HG02884 (cell line): ENCODE measurements around the gene DAPK1.

Experiments used
- ATAC-seq: cut with Tn5 transposase; IDR thresholded peaks from one replicate; pipeline ENCODE4 v1.9.1; 2021; ENCODE audit warnings: mild to moderate bottlenecking, moderate library complexity; ENCODE audit not compliant: unreplicated experiment

DAPK1 gene

DNA sequence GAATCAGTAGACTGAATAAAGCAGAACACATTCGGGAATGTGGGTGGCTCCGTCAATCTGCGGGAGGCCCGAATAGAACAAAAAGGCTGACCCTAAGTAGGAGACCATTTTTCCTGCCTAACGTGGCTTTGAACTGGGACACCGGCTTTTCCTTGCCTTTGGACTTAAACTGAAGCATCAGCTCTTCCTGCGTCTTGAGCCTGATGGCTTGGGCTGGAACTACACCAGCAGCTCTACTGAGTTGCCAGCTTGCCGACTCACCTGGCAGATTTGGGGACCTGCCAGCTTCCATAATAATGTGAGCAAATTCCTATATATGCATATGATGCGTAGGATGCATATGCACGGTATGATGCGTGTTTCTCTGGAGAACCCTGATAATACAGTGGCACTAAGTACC lies 111.3 kb downstream of the DAPK1 start:
- no peak for ATAC-seq

DNA sequence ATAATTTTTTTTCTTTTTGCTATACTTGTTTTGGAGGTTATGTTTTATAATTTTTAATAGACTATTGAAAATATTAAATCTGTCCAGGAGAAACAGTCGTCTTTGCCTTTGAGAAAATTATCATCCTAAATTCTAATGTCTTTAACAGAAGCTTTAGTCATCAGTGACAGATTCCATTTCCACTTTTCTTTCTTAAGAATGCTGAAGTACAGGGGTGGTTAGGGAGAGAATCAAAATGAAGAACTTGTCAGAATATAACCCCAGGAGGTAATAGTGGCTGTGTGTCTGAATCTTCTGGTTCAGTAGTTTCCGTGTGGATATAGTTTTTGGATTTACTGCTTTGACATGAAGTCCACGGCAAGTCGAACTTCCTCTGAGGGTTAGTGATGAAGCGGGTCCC lies 111.8 kb downstream of the DAPK1 start:
- no peak for ATAC-seq

DNA sequence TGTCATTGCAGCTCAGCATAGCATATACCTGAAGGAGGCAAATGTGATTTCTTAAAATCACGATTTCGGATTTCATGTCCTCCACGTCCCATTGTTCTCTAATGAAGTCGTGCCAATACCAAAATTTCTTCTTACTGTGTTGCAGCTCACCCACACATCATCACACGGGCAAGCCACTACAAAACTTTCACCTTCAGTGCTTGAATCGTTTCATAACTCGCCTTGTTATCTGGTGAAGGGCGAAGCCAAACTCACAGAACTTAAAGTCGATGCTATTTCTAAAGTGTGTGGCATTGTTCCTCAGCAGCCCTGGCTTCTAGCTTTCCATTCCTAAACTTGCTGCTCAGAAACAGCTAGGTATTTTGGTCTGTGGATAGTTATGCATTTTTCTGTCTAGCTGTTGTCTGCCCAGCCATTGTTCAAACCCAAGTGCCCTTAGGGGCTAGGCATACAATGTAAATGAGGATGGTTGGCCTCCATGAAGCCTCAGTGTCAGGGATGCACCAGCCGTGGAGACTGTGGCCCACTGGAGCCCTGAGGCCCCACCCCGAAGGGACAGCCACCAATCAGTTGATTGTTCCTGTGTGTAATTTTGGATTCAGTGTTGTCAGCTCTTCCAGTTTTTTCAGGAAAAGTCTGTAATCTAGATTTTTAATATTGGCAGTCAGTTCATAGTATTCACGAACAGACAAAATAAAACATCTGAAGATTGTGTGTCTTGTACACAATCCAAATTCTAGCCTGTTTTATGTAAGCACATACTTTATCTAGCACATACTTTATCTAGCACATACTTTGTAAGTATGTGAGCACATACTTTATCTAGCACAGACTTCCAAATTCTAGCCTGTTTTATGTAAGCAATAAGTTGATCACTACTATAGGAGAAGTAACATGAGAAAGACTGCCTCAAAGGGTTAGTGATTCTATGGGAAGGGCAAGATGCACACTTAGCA lies 112.8 kb downstream of the DAPK1 start:
- no peak for ATAC-seq

DNA sequence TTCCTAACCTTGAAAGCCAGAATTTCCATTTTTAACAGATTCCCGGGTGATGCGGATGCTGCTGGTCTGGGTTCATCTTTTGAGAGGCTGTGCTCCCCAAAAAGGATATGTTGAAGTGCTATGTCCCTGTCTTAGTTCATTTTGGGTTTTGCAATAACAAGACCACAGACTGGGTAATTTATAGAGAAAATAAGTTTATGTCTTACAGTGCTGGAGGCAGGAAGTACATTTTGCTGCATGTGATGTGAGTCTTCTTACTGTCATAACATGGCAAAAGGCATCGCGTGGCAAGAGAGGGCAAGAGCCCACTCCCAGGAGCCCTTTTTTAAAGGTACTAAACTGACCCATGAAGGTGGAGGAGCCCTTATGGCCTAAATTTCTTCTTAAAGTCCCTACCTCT lies 114.1 kb downstream of the DAPK1 start:
- no peak for ATAC-seq

DNA sequence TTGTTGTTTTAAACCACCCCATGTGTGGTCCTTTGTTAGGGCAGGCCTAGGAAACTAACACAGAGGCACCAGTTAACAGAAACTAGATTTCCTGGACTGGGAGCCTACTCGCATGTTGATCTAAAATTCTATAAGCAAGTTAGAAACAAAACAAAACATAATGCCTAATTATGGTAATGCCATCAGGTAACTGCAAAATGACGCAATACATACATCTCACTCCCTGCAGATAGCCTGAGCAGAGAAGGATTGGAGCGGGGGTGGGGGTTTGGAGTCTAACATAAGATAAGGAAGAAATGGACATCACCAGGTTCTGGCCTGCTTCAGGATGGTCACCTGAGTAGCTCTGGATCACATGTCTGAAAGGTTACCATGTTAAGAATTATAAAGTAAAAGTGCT lies 114.9 kb downstream of the DAPK1 start:
- no peak for ATAC-seq

DNA sequence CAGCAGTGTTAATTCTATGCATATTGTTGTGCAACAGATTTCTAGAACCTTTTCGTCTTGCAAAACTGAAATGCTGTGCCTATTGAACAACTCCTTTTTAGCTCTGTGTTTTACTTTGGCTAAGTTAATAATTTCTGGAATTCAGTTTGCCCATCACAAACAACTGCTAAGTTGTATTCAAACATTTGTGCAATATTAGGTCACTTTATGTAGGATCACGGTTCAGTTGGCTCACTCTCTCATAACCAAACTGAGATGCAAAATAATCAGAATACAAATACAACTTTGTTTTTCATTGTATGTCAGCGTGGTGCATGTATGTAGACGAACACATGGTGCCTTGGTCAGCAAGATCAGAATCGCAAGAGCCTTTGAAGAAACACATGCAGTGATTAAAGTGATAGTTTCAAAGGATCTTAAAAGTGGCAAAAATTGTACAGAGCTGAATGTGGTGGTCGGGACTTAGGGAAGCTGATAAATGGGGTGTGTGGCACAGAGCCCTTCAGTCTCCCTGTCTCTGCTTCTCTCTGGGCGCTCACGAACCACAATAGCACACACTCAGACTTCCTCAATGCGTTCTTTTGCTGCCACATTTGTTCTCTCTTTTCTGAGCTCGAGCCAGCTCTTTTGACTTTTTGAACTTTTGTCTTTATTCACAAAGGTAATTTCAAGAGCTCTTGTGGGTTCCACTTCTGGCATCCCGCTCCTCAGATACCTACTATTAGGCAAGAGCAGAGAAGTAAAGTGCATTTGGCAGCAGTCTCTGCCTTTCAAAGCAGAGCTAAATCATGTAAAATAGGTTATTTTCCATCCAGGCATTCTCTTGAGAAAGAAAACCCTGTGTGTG lies 115.8 kb downstream of the DAPK1 start:
- no peak for ATAC-seq

DNA sequence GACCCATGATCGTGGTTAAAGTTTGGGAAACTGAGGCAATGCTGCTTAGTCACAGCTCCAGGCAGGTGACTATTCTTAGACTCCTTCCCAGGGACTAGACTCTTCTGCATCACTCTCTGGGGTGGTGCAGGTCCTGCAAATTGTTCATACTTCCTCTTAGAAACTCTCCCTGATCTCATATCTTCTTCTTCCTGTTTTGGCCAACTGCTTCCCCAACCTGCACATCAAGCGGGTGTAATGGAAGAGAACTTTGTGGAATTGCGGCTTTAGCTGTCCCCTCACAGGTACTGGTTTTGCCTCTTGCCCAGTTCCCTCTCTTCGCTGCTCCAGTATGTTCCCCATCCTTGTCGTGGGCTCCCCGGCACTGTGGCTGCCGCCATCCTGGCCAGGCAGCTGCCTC lies 116.7 kb downstream of the DAPK1 start:
- ATAC-seq: no peak

DNA sequence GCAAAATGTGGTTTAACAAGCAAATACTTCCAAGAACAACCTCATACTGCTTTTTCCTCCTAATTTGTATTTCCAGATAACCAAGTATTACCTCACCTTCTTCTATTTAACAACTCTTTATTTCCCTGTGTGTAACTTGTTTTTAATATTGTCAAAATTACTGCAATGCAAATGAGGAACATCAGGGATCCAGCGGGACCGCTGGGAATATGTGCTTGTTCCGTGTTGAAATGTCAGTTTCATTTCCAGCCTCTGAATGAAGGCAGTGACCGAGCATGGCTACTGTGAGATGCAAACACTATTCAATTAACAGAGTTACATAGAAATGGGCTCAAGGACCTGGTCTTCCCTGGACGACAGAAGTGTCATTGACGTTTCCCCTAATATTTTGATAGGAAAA lies 117.5 kb downstream of the DAPK1 start:
- no peak for ATAC-seq

DNA sequence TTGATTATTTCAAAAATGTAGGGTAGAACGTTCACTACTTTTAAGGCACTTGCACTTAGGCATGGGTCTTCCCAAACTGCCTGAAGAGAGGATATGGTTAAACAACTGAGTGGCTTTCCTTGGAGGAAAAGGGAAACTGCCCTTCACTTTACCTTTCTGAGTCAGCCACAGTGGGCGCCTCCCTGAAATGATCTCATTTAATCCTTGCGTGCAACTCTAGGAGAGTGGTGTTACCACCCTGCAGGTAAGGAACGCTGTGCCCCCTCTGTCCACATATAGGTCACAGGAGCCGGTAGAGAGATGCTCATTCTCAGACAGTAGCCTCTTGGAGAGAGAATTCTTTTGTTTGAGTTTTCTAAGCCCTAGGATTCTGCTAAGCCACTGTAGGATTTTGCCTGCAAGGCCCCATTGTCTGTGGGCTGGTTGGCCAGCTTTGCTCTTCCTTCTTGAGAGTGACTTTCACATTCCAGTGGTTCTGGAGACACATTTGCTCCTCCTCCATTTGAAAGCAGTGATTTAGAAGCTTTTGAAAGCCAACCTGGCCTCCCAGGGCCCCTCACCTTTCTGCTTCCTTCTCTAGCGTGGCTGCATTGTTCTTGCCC lies 118.0 kb downstream of the DAPK1 start:
- no peak for ATAC-seq

DNA sequence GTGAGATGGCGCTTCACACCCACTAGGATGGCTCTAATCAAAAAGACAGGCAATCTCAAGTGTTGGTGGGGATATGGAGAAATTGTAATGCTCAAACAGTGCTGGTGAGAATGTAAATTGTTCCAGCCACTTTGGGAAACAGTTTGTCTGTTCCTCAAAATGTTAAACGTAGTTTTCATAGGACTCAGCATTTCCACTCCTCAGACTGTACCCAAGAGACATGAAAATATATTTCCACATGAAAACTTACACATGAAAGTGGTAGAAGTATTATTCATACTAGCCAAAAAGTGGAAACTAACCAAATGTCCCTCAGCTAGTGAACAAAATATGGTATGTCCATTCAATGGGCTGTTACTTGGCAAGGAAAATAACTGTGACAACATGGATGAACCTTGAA lies 120.6 kb downstream of the DAPK1 start:
- no peak for ATAC-seq

DNA sequence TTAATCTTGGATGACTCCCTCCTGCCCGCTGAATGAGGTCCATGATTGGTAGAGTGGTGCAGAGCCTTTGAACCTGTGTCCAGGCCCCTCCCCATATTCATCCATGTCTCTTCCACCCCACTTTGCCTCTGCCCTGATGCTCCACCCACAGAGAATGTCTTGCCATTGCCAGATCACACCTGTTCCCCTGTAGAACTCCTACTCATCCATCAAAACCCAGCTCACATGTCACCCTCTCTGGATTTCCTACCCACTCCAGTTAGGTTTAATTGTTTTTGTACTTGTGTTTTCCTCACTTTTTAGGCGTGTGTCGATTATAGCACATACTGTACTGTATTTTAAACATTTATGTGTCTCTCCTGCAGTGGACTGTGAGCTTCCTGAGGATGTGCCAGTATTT lies 121.3 kb downstream of the DAPK1 start:
- no peak for ATAC-seq

DNA sequence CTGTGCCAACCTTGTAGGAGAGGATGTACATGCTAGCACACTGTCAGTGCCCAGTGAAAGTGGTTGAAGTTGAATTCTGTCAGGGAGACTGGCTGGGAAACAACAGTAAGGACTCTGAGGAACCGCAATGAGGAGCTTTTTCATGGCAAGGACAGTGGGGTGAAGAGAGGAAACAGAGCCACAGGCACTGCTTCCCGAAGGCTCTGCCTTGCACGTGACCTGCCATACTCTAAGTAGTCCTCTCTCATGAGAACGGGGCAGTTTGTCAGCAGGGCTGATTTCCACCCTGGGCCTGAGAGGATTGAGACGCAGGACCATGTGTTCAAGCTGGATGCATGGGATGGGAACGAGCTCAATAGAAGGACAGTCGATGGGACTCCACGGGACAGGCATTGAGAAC lies 121.7 kb downstream of the DAPK1 start:
- no peak for ATAC-seq

DNA sequence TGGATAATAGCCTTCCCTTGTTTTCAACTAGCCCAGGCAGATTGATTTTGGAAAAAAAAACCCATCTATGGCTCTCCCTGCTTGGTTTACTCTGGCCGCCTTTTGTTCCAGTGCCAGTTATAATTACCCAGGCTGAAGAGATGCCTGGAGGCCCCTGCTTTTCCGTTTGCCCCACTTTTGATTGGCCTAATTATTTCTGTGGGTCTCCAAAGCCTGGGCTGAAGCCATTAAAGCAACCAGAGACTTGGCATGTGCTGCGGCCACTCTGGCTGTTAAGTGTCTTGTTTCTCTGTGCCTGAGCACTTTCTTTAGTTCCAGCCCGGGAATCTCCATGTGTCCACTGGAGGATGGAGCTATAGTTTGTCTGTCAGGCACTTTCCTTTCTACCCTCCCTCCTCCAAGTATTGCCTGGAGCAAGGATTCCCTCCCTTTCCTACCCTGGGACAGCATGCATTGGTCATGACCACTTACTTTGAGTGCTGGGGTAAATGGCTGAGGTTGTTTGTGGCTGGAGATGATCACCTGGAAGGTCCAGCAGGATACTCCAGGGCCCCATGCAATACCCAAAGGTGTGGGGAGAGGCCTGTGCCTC lies 123.2 kb downstream of the DAPK1 start:
- no peak for ATAC-seq

DNA sequence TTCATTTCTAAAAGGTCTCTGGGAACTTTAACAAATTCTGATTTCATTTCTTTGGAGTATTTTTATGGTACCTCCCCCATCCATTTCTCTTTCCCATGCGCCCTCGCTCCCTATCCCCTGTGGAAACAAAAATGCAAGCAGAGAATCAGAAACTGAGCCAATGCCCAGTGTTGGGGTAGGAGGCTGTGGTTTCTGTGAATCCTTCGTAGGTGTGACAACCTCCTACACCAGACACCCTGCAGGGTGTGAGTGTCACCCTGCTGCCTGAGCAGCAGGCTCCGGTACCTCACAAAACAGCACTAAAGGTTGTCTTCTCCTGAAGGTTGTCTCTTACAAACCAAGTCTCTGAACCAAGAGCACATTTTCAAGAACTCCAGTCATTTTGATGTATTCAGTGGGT lies 124.4 kb downstream of the DAPK1 start:
- ATAC-seq: no peak

DNA sequence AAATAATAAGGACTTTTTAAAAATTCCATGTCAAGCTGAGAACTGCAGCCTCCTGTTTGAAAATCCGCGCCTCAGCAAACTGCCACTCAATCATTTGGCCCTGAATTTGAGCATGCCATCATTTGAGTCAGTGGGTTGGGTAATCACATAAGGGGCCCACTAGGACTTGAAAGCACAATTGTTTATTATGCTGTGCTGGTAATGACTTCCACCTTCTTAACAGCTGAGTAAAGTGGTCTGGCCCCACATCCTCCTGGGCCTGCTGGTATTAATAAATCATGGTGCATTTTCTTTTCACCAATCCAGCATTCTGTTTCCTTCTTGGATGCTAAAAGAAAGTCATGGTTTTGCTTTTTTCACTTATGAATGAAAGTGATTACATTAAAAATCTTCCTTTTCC lies 125.3 kb downstream of the DAPK1 start:
- no peak for ATAC-seq

DNA sequence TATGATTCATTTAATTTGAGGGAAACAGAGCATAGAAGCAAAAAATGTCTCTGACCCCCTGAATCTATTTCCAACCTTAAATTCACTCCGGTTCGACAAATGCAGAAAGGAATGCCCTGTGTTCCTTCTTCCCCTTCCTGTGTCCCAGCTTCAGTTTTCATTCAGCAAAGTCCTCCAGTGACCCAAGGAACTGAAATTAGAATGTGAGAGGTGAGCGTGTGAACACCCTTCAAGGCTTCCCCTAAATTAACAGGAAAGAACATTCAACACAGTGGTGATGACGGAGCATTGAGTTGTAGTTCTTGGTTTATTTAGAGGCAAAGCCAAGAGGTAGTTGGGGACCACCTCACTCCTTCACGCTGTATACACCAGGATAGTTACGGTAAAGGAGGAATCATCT lies 130.7 kb downstream of the DAPK1 start:
- ATAC-seq: no peak

DNA sequence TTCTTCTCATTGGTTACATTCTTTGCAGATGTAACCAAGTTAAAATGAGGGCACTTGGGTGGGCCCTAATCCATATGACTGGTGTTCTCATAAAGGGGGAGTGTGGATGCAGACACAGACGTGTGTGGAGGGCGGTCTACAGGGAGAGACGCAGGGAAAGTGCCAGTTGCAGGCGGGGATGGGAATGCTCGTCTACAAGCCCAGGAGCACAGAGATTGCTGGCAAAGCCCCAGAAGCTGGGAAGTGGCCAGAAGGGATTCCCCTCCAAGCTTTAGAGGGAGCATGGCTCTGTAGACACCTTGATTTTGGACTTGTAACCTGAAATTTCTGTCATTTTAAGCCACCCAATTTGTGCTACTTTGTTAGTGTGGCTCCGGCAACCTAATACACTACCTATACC lies 131.4 kb downstream of the DAPK1 start:
- no peak for ATAC-seq

DNA sequence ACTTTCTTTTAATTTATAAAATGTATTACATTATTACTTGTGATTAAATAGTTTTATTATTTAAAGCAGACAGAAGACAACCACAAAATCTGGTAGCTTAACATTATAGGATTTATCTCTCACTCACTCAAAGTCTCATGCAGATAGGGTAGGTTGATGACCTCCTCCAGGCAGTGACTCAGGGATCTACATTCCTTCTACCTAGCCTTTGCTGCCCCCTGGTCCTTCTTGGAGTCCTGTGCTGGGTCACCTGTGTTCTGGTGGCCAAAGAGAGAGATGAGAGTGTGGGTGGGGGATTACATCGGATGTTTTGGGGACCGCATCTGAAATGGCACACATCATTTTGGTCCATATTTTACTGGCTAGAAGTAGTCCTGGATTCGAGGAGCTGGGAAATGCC lies 132.6 kb downstream of the DAPK1 start:
- no peak for ATAC-seq

DNA sequence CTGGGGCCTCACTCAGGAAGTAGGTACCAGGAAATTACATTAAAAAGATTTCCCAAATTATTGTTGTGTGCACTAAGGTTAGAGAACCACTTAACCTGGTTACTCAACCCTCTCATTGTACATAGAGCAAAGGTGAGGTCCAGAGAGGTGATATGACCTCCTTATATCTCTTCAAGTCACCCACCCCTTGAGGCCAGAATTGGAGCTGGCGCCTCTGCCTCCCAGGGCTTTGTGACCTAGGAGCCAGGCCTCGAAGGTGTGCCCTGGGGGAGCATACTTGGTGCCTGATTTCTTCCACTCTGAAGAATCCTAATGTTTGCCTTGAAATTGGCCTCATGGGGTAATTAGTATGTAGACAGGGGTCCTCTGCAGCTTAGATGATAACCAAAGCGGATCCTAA lies 133.2 kb downstream of the DAPK1 start:
- ATAC-seq: no peak

DNA sequence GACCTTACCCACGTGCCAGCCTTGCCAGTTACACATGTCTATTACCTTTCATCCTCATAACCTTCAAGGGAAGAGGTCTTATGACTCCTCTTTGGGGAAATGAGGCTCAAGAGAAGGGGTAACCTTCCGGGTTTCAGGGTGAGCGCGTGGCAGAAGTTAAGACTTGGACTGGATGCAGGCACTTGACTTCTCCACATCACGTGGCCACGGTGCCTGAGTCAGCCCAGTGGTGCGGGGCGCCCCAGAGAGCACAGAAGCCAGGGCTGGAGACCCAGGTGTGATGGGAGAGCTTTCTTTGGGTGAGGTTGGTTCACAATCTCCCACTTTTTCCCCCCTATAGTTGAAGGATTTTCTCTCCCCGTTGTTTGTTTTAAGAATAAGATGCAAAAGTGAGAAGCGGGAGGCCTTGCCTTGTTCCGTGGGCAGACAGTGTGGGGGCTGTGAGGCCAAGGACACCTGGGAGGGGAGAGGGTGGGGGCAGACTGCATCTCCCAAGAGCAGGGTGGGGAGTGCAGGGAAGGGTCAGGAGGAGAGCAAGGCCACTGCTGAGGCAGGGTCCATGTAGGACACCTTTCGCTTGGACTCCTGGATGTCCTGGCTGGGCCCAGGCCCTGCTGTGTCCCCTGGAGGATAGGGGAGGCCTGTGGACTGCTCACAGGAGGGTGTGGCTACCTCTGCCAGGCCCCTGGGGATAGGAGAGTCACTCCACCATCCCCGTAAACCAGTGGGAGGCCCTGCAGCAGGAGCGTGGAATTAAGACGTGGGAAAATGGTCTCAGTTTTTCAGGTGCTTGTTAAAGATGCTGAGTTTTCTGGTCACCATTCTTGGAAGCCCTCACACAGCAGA lies 138.2 kb downstream of the DAPK1 start:
- no peak for ATAC-seq
